ENCODE measurements around the gene ABO.
"Not testable (repeated sequence)": the region's sequence is repeated elsewhere in the genome, so short reads cannot be mapped to it uniquely, and the experiment has no call there.

ABO gene

DNA sequence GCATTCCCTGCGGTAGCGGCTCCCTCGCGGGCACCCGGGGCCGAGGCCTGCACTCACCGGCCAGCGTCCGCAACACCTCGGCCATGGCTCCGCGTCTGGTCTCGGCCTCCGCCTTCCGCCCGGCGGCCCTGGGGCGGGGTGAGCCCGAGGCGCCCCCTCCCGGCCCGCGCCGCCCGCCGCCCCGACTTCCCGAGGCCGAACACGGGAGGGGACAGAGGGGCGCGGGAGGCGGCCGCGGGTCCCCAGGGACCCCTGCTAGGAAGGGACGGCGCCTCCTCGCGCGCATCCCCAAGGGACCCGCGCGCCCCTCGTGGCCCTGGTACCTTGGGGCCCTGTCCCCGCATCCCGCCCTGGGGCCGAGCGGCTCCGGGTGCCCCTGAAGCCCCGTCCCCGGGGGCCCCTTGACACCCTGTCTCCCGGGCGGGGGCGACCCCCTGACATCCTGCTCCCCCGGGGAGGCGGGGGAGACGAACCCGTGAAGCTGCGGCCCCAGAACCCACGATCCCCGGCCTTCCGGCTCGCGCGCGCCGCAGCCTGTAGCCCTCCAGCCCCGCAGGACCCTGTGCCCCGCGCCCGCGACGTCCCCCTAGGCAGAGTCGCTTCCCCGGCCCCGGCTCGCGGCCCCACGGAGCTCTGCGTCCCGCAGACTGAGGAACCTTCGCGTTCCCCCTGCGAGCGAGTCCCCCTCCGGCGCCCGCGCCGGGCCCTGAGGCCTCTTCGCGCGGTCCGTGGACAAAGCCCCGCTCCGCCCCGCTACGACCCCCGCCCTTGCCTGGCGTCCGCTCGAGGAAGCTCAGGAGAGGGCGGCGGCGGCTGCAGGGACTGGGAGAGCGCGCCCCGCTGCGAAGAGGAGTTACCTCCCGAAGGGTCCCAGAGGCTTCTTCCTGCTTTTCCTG, at the start of gene ABO:
TSS of gene ABO (minus strand) at position 97 of the 896 bp plus-strand sequence.
- no peak for DNase-seq (ENCODE audit: low read depth)

DNA sequence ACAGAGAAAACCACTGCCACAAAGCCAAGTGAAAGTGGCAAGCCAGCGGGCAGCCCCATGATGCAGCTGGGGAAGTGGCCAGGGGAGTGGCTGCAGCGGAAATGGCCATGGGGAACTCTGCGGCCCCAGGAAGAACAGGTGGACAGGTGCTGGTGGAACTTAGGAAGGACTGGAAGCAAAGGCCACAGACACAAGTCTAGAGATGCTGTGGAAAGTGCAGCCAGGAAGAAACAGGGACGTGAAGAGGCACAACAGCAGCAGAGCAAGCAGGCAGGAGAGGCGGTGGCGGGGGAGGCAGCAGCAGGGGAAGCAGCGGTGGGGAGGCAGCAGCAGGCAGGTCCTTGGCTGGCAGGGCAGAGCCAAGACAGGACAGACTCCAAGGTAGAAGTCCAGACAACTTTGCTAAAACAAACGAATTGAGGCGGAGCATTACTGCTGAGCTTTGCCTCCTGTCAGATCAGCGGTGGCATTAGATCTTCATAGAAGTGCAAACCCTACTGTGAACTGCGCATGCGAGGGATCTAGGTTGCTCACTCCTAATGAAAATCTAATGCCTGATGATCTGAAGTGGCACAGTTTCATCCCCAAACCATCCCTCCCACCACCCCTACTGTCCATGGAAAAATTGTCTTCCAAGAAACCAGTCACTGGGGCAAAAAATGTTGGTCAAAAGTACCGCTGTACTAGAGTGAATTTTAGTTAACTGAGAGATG, 49.1 kb upstream of the ABO start:
- no peak for DNase-seq (ENCODE audit: low read depth)

DNA sequence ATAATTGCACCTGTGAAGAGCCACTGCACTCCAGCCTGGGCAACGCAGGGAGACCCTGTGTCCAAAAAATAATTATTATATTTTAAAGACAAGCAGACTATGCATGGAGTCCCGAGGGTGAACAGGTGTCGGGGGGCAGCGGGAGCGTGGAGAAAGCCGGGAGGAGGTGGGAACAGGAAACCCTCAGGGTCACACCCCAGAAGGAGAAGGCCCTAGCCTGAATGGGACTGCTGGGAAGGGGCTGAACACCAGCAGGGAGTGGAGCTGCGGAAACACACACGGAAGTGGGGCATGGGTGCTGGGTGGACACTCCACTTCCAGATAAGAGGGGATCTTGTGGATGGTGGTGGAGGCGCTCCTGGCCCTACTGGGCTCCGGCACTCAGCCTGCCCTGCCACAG, 48.2 kb upstream of the ABO start:
- no peak for DNase-seq (ENCODE audit: low read depth)

DNA sequence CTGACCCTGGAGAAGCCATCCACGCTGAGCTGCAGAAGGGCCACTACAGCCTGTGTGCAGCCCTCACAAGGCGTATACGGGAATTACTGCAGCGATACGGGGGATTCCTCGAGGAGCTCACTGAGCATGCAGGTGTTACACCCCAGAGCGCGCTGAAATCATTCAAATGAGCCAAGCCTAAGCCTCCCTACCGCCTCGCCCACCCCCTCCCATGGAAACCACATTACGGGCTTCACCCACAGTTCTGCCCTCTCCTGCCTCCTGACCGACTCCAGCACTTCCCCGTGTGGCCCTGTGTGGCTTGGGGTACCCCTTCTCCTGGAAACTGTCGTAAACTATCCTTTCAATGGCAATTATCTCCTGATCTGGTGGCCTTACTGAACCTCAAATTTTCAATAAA, 47.7 kb upstream of the ABO start:
- DNase-seq (ENCODE audit: low read depth) = no peak

DNA sequence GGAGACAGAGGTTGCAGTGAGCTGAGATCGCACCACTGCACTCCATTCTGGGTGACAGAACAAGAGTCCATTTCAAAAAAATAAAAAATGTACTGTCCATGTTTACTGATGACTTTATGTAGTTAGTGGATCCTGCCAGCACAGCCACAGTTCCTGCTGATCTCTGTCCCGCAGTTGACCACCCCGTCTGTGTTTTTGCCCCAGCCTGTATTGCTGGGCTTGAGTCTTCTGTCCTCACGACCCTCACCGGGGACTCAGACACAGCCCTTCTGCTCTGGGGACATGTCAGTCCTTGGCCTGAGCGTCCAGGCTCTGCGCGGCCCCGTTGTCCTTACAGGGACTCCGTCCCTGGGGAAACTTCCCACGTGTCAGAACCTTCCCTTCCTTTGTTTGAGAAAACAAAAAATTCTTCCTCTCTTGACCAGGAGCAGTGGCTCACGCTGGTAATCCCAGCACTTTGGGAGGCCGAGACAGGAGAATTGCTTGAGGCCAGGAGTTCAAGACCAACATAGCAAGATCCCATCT, 46.5 kb upstream of the ABO start:
- DNase-seq (ENCODE audit: low read depth) = no peak

DNA sequence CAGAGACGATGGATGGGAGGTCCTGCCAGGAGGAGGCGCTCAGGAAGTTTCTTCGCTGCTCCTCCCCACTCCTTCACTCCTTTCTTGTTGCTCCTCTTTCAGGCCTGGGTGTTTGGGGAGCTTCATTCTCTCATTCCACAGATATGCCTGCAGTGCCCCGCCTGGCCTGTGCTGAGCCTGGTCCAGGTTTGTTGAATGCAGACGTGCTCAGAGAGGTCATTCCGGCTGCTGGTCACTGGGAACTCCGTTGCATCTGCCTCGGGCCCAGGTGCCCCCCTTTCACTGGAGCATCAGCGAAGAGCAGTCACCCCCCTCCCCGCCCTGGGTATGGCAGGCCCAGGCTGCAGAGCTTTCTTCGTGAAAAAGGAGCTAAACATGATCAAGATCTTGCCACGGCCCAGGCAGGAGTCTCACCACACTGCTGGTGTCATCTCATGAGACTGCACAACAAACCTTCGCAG, 45.5 kb upstream of the ABO start:
- no peak for DNase-seq (ENCODE audit: low read depth)

DNA sequence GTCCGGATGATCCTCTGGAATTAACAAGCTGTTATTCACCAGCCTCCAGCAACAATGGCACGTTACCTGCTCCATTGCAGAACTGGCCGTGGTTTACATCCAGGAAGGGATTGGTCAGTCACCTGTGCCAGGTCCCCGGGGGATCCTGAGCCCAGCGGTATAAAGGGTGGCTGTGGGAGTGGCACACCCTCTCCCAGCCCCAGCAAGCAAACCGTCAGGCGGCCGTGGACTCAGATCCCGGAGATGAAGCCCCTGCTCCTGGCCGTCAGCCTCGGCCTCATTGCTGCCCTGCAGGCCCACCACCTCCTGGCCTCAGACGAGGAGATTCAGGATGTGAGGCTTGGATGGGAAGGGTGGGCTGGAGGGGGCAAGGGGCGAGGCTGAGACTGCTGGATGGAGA, 42.5 kb upstream of the ABO start:
- not testable (repeated sequence) for DNase-seq (ENCODE audit: low read depth)

DNA sequence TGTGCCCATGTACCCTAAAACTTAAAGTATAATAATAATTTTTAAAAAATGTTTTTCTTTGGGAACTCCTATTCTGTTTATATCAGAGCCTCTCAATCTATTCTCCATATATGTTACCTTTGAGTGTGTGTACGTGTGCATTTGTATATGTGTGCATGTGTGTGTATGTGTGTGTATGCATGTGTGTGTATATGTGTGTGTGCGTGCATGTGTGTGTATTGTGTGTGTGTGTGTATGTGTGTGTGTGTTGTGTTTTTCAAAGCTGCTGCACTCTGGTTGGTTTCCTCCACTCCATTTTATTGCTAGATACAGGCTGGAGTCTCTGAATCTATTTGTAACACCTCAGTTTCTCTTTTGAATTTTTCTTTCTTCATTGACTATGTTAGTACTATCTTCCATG, 41.0 kb upstream of the ABO start:
- DNase-seq (ENCODE audit: low read depth) = no peak

DNA sequence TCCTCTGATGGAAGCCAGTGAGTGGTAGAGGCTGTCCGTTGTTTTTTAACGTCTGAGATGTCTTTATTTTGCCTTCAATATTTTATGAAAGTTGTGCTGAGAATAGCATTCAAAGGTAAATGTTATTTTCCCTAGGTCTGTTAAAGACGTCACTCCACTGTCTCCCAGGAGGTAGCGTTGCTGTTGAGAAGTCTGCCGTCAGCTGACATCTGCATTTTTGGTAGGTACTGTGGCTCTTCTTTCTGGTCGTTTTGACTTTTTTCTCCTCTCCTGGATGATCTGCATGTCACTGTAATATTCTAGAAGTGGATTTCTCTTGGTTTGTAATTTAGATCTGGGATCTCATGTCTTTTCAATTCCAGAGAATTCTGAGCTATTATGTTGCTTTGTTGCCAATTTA, 34.6 kb upstream of the ABO start:
- DNase-seq (ENCODE audit: low read depth) = no peak

DNA sequence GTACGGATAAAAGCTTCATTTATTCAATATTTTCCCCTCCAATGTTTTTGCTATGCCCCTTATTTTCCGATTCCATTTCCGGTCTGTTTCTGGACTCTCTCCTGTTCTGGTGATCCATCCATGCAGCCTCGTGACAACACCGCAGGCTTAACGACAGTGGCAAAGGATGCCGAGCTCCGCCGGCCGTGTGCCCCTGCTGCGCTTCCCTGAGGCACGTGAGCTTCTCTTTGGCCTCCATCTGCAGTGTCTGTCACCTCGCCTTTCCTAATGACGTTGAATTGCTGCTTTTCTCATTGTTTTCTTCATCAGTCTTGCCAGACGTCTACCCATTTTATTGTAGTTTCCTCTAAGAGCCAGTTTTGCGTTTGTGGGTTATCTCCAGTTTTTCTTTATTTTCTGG, 32.3 kb upstream of the ABO start:
- no peak for DNase-seq (ENCODE audit: low read depth)

DNA sequence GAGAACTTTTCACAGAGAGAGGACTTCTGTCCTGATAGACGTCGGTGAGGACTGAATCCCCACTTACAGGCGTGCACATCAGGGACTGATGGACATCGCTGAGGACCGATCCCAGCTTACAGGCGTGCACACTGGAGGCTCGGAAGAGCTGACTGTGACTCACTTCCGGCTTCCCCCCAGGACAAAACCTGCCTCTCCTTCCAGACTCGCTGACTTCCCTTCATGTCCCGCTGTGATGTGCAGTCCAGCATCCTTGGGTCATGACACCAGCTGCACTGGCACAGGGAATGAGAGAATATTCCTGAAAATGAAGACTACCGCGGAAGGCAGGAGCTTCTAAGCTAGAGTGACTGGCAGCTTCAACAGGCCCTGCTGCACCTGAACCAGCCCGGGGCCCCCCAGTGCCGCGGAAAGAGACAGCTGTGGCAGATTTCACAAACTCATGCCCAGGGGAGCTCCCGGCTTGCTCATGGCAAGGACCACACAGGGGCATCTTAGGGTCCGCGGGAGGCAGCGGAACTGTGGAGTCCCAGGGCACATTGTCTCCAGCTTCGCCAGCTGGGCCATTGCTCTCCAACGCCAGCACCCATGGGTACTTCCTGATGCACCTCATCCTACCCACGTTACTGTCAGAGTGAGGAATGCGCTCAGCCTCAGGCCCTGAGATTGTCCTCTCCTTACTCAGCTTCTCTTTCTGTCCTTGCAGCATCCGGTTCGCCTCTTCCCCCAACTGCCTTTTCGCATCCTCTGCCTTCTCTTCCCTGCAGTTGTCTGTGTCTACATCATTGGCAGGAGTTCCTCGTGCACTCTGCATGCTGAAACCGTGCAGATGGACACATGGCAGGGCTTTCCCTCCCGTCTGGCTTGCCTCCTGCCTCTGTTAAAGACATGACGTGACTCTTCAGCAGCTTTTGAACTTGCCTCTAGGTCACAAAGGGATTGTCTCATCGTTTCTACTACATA, 31.5 kb upstream of the ABO start:
- DNase-seq (ENCODE audit: low read depth) = no peak

DNA sequence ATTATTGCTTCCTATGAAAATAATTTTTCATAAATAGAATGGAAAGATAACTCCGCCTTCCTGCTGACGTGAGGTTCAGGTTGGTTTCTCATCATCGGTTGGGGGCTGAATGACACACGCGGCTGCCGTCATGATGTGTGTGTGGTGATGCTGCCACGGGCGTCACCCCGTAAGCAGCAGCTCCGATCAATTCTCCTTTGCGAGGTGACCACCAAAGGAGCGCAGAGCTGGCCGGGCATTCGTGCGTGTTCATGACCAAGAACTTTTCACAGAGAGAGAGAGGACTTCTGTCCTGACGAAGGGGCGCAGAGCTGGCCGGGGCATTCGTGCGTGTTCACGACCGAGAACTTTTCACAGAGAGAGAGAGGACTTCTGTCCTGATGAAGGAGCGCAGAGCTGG, 30.7 kb upstream of the ABO start:
- DNase-seq (ENCODE audit: low read depth) = no peak

DNA sequence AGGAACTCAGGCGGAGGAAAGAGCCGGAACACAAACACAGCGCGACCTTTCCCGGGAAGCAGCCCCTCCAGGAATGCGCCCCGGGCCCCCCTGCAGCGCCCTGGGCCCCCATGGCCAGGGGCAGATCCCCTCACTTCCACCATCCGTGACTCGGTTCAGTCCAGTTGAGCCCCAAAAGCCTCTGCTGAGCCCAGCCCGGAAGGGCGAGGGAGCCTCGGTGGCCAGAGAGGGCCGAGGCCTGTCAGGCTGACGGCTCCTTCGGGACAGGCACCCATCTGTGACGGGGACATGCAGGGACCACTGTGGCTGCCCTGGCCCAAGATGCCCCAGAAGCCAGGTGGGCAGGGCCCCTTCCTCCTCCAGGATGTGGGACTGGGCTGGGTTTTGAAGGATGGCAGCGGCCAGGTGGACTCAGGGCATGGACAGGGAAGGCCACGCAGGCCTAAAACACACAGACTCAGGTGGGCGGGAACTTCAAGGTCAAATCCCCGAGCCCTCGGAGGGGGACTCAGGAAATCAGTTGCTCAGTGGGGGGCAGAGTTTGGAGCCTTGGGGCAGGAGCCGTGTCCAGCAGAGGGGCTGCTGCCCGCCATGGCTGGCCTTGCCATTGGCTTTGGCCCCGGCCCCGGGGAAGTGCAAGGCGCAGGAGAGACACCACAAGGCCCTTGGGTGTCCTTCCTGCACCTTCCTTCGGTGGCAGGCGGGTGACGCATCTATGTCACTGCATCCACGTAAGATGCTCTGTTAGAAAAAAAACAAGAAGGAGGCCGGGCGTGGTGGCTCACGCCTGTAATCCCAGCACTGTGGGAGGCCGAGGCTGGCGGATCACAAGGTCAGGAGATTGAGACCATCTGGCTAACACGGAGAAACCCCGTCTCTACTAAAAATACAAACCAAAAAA, 29.7 kb upstream of the ABO start:
- DNase-seq (ENCODE audit: low read depth) = no peak

DNA sequence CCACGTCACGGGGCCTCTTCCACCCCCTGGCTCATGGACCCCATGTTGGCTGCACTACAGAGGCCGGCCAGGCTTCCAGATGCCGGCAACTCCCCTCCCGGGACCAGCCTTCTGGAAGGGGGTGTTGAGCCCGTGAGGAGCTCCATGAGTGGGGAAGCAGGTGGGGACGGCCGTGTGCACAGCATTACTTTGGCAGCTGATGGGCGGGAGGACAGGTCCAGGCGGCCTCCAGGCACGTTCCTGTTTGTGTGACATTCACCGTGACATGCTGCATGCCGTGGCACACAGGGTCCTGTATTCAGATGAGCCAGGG, 29.1 kb upstream of the ABO start:
- DNase-seq (ENCODE audit: low read depth) = no peak

DNA sequence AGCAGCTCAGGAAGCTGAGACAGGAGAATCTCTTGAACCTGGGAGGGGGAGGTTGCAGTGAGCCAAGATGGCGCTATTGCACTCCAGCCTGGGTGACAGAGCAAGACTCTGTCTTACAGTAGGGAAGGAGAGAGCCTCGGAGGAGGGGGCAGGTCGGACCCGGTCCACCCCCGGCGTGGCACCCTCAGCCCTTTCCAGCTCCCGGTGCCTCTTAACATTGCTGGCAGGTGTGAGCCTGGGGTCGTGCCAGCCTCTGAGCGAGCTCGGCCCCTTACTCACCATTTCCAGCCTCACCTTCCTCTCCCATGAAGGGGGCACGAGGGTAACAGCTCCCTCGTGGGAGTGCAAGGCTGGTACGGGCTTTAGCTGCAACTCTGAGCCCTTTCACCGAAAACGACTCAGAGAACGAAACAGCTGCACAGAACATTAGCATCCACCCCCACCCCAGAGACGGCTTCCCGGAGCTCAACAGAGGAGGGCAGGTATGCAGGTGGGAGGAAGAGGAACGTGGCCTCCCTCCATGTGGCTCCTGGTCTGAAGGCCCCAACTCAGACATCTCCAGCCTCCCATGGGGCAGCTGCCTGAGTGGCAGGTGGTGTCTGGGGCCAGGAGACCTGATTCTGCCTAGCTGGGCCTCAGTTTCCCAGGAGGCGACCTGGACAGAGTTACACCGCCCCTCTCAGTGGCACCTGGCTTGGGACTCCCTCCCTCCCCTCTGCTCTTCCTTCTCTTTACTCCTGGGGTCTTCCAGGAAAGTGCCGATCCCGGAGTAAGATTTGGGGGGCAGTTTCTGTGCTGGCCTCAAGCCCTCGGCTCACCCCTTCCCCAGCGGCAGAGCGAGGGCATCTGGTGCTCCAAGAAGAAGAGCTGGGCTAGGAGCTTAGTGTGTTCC, 28.5 kb upstream of the ABO start:
- DNase-seq (ENCODE audit: low read depth) = no peak

DNA sequence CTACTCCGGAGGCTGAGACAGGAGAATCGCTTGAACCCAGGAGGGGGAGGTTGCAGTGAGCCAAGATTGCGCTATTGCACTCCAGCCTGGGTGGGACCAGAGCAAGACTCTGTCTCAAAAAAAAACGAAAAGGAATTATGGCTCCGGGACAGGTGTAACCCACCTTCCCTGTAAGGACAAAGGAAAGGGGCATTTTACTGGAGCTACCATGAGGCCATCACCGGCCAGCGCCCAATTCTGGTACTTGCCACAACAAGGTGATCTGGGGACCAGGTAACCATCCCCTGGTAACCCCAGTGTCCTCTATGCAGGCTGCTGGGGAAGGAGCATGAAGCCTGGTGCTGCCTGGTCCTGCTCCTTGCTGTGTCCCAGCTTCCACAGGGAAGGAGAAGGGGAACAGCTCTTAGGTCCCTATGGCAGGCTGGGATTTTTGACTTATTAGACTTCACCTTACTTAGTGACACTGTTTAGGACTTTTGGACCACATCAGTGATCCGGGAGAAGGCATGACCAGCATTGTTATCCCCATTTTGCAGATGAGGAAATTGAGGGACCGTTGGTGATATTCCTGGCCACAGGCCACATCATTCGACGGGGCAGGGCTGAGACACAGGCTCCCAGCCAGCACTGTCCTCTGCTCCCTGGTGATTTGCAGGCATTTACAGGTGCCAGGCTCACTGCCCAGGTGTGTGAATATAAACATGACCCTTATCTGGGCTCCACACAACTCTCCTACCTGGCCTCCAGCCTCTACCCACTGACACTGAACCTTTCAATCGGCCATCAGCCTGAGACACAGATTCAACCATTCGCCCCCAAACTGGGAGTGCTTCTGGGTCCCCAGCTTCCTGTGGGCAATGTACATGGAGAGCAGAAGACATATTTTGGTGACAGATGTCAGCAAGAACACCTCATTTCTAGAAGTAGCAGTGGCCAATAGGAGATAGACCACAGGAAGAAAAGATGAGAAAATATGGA, 26.5 kb upstream of the ABO start:
- no peak for DNase-seq (ENCODE audit: low read depth)

DNA sequence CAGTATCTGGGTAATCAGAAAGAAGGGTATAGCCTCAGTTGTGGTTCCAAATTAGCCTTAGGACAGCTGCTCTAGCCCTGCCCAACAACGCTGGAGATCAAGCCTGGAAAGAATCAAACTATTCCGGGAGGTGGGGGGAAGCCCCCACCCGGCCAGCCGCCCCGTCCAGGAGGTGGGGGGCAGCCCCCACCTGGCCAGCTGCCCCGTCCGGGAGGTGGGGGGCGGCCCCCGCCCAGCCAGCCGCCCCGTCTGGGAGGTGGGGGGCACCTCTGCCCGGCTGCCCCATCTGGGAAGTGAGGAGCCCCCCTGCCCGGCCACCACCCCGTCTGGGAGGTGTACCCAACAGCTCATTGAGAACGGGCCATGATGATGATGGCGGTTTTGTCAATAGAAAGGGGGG, 25.0 kb upstream of the ABO start:
- DNase-seq (ENCODE audit: low read depth) = not testable (repeated sequence)

DNA sequence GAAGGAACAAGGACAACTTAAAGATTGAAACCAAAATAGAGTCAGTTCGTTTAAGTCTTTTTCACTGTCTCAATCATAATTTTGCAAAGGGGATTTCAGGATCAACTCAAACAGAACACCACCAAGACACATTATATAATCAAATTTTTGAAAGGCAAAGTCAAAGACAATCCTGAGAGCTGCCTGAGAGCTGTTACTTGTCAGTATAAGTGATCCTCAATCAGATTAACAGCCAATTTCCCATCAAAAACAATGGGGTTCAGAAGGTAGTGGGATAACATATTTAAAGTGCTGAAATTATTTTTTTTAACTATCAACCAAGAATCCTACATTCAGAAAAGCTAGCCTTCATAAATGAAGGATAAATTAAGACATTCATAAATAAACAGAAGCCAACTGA, 19.3 kb upstream of the ABO start:
- DNase-seq (ENCODE audit: low read depth) = no peak

DNA sequence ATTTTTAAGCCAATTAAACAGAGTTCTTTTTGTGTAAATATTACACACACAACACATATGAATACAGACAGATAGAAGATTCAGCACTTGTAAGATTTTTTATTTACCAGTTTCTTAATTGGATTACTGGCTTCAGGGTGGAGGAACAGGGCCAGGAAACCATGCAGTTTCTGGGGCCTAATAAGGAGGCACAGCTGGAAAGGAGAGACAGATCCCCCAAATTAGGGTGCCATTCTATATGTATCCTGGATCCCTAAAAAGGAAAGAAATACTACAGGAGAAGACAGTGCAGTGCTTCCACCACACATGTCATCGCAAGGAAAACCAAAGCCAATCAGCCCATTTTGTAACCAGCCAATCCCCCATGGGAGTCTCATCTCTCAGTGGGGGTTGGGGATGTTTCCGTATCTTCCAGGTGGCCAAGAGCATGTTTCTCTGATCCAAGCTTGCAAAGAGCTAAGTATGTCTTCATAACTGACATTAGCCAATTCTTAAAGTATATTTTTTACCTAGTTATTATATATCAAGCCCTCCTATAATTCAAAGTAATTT, 15.8 kb upstream of the ABO start:
- no peak for DNase-seq (ENCODE audit: low read depth)
